ENCODE results near the gene POLG2.

DNA sequence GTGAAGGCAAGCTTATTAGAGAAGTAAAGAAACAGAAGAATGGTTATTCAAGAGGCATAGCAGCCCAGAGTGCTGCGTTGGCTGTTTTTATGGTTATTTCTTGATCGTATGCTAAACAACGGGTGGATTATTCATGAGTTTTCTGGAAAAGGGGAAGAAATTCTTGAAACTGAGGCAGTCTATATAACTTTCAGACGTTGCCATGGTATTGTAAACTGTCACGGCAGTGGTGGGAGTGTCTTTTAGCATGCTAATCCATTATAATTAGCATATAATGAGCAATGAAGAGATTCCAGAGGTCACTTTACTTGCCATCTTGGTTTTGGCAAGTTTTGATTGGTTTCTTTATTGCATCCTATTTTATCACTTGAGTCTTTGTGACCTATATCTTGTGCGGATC, 65.3 kb downstream of the POLG2 start:
- no peak for TF ChIP-seq POLR2A (IDR thresholded peaks at IDR 0.05)
- TF ChIP-seq CTCF (IDR thresholded peaks at IDR 0.05): no peak

Measured in thyroid gland (tissue), 4 donors.